ENCODE results near the gene NET1.

GRCh38 chr10:5373307-5373706 is 39.0 kb upstream of the NET1 start:
- TF ChIP-seq, protein P1, sequence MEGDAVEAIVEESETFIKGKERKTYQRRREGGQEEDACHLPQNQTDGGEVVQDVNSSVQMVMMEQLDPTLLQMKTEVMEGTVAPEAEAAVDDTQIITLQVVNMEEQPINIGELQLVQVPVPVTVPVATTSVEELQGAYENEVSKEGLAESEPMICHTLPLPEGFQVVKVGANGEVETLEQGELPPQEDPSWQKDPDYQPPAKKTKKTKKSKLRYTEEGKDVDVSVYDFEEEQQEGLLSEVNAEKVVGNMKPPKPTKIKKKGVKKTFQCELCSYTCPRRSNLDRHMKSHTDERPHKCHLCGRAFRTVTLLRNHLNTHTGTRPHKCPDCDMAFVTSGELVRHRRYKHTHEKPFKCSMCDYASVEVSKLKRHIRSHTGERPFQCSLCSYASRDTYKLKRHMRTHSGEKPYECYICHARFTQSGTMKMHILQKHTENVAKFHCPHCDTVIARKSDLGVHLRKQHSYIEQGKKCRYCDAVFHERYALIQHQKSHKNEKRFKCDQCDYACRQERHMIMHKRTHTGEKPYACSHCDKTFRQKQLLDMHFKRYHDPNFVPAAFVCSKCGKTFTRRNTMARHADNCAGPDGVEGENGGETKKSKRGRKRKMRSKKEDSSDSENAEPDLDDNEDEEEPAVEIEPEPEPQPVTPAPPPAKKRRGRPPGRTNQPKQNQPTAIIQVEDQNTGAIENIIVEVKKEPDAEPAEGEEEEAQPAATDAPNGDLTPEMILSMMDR (conservative IDR thresholded peaks at IDR 0.05), result no peak
- no peak for TF ChIP-seq ZFX (IDR thresholded peaks at IDR 0.05)

Measured in C4-2B (cell line).